Adrenal gland (tissue), 5 donors: ENCODE results near the gene PTCH1.

Source experiments
- POLR2A ChIP-seq, 2 donors: fragments of 450-650 bp; IDR thresholded peaks; one replicate each; pipeline ENCODE4 v1.6.1; 2017; ENCODE audit warnings: antibody characterized with exemption in 2 of 2, mild to moderate bottlenecking in 2 of 2, moderate library complexity in 1 of 2
- TF ChIP-seq, protein P1 (sequence below), 6 experiments: fragments of 450-650 bp in 4 of 6; fragments of 200-600 bp in 2 of 6; sonication (generic) in 1 of 6; IDR thresholded peaks; 1 replicate in 5 of 6; 2 replicates in 1 of 6; pipeline versions ENCODE4 v1.5.1 to v1.8.0; 2016 to 2021; ENCODE audit warnings: antibody characterized with exemption in 6 of 6, mild to moderate bottlenecking in 2 of 6, moderate library complexity in 1 of 6
- donor health status: DM: no; HTN: no; CAD: no.

DNA sequence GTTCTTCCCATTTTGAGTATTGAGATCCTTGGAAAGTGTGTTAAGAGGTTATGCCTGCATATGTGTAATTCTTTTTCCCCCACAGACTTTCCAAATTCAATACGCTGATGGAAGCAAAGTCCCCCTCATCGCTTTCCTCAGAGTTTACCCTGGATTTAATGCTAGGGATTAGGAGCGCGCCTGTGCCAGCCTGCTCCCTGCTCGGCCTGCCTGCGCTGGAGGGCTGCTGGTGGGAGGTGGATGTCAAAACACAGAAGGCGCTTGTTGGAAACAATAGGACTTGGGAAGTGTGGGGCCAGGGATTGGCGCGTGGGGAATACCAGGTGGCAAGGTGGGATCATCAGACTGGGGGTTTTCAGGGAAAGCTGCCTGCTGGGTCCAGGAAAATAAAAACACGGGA, 39.8 kb upstream of the PTCH1 start:
- TF ChIP-seq, protein P1, sequence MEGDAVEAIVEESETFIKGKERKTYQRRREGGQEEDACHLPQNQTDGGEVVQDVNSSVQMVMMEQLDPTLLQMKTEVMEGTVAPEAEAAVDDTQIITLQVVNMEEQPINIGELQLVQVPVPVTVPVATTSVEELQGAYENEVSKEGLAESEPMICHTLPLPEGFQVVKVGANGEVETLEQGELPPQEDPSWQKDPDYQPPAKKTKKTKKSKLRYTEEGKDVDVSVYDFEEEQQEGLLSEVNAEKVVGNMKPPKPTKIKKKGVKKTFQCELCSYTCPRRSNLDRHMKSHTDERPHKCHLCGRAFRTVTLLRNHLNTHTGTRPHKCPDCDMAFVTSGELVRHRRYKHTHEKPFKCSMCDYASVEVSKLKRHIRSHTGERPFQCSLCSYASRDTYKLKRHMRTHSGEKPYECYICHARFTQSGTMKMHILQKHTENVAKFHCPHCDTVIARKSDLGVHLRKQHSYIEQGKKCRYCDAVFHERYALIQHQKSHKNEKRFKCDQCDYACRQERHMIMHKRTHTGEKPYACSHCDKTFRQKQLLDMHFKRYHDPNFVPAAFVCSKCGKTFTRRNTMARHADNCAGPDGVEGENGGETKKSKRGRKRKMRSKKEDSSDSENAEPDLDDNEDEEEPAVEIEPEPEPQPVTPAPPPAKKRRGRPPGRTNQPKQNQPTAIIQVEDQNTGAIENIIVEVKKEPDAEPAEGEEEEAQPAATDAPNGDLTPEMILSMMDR (IDR thresholded peaks at IDR 0.05), result no peak
- no peak for TF ChIP-seq POLR2A (IDR thresholded peaks at IDR 0.05)
